Epithelial cell of esophagus (primary cell): ENCODE results near the gene COMMD4.
"Not testable (repeated sequence)": the region's sequence is repeated elsewhere in the genome, so short reads cannot be mapped to it uniquely, and the experiment has no call there.

Experiments
- DNase-seq: peaks from one replicate; pipeline ENCODE4 v3.0.0; 2010; ENCODE audit warnings: low read depth
- H3K4me3 ChIP-seq: 2 replicates; pipeline ENCODE4 v1.5.1; 2011; ENCODE audit warnings: mild to moderate bottlenecking, low read length, control low read depth
- TF ChIP-seq, protein P1 (sequence below): IDR thresholded peaks from 2 replicates; pipeline ENCODE4 v1.5.1; 2011; ENCODE audit warnings: low read depth, mild to moderate bottlenecking, low read length, control low read depth, inconsistent platforms; ENCODE audit not compliant: insufficient read depth; ENCODE audit errors: missing control alignments

Gene COMMD4

DNA sequence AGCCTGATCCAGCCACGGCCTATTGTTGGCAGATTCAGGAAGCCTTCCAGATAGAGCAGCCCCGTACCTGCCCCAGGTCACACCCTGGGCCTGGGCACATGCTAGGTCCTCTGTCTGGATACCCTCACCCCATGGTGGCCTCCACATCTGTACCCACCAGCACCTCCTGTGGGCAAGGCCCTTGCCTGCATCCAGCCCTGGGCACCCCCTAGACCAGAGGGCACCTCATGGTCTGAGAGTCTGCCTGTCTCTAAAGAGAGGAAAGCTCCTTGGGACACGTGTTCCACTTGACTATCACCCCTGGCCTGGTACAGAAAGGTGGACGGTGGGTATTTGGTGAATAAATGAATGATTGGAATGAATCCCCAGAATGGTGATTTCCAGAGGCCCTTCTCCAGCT is 8.9 kb upstream of the COMMD4 start:
- no peak overlapping the region for H3K4me3 ChIP-seq
- TF ChIP-seq, protein P1, sequence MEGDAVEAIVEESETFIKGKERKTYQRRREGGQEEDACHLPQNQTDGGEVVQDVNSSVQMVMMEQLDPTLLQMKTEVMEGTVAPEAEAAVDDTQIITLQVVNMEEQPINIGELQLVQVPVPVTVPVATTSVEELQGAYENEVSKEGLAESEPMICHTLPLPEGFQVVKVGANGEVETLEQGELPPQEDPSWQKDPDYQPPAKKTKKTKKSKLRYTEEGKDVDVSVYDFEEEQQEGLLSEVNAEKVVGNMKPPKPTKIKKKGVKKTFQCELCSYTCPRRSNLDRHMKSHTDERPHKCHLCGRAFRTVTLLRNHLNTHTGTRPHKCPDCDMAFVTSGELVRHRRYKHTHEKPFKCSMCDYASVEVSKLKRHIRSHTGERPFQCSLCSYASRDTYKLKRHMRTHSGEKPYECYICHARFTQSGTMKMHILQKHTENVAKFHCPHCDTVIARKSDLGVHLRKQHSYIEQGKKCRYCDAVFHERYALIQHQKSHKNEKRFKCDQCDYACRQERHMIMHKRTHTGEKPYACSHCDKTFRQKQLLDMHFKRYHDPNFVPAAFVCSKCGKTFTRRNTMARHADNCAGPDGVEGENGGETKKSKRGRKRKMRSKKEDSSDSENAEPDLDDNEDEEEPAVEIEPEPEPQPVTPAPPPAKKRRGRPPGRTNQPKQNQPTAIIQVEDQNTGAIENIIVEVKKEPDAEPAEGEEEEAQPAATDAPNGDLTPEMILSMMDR, result no peak
- no peak for DNase-seq

DNA sequence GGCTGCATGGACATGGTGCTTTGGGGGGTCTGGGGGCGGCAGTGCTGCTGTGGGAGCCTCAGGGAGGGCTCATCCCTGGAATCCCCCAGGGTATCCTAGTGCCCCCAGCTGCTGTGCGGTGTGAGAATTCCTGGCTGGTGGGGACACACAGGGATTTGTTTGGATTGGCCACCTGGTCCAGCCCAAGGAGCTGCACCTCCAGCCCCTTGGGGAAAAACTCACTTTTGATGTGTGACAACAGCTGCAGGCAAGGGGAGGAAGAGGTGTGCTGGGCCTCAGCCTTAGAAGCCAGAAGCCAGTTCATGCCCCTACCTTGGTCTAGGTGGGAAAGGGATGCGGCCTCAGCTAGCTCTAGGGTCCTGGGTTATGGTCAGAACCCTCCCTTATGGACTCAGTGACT is 8.4 kb upstream of the COMMD4 start:
- H3K4me3 ChIP-seq, result no peak overlapping the region
- no peak for DNase-seq
- TF ChIP-seq, protein P1, result no peak

DNA sequence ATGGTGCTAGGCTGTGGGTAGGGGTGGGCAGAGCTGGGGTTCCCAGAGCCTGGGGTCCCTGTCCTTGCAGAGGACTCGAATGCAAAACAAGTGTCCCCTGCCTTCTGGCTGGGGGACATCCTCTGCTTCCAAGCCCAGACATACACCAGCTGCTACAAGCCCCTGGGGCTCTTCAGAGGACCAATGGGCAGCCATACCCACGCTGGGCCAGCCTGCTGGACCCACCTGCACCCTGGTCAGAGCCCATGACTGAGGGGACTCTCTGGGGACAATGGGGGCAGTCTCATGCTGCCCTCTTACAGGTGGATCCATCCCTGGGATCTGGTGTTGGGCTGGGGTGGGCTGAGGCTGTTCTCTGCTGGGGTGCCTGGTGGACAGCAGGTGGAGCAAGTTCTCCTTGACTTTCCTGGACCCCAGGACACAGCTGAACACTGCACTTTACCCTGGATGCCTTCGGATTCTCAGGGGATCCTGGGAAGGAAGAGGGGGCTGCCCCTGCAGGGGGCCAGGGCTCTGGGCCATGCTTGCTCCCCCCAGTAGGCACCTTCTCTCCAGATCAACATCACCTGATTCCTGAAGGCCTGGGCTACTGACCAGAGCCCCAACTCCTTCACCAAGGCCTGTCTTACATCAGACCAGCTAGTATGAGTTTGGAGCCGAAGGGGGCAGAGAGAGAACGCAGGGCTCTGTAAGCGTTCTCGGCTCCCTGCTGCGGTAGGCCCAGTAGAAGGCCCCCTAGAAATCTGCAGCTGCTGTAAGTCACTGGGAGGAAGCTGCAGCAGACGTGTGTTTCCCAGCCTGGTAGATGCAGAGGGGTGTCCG is 7.2 kb upstream of the COMMD4 start:
- no peak for DNase-seq
- H3K4me3 ChIP-seq, result no peak overlapping the region
- TF ChIP-seq, protein P1, result no peak

DNA sequence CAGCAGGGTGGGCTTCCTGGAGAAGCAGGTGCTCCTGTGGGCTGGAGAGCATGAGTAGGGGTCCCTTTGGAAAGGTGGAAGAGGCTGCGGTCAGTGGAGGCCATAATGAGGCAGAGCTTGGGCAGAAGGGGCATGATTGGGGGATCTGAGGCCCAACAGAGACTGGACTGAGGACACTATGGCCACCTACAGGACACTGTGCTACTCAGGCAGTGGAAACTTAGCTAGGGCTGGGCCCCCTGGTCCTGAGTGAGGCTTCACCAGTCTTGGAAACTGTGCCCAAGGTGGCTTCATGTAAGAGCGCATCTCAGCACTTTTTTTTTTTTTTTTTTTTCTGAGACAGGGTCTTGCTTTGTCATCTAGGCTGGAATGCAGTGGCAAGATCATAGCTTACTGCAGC is 6.3 kb upstream of the COMMD4 start:
- no peak for DNase-seq
- TF ChIP-seq, protein P1, result no peak
- H3K4me3 ChIP-seq, result no peak overlapping the region

DNA sequence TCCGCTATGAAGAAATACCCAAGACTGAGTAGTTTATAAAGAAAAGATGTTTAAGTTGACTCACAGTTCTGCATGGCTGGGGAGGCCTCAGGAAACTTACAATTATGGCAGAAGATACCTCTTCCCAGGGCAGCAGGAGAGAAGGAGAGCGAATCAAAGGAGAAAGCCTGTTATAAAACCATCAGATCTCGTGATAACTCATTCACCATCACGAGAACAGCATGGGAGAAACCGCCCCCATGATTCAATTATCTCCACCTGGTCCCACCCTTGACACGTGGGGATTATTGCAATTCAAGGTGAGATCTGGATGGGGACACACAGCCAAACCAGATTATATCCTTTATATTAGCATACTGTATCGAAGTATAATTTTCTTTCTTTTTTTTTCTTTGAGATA is 3.8 kb upstream of the COMMD4 start:
- not testable (repeated sequence) for DNase-seq, H3K4me3 ChIP-seq

DNA sequence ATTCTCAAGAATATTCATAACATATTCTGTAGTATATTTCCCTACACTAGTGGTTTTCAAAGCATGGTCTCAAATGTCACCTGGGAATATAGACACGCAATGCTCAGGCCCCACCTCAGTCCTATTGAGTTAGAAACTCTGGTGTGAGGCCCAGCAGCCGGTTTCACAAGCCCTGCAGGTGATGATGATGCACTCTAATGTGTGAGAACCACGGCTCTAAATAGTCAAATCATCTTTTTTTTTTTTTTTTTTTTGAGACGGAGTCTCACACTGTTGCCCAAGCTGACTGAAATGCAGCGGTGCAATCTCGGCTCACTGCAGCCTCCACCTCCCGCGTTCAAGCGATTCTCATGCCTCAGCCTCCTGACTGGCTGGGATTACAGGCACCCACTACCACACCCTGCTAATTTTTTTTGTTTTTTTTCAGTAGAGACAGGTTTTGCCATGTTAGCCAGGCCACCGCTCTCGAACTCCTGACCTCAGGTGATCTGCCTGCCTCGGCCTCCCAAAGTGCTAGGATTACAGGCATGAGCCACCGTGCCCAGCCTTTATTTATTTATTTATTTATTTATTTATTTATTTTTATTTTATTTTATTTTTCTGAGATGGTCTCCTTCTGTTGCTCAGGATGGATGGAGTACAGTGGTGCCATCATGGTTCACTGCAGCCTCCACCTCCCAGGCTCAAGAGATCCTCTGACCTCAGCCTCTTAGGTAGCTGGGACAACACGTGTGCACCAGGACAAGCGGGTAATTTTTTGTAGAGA is 2.0 kb upstream of the COMMD4 start:
- H3K4me3 ChIP-seq, DNase-seq: not testable (repeated sequence)

DNA sequence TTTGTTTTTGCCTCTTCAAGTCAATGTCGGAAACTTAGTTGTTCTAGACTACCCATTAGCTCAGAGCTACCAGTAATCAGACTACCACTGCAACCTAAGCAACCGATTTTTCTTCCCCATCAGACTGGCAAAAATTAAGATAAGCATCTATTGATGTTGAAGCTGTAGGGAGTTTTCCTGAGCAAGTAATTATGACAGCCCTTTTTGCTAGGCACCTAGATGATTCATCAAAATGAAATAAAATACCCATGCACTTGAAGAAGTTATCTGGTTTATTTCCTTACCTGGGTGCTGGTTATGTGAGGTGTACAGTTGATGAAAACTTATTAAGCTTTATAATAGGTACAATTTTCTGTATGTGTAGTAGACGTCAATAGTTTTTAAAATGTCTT is 554 bp upstream of the COMMD4 start:
- peak overlapping the region; percentile 82 for H3K4me3 ChIP-seq
- no peak for DNase-seq
- TF ChIP-seq, protein P1, result no peak
